RWPE2 (cell line): ENCODE results near the gene ABHD2.
A peak's percentile ranks its signal among the peaks of the same experiment; 100 is the strongest.

Source experiments
- ATAC-seq: fragments of 200-7000 bp; cut with Tn5 transposase; 3 replicates; pipeline ENCODE4 v1.9.1; 2021; ENCODE audit warnings: low read depth
- DNase-seq: peaks from one replicate; pipeline ENCODE4 v3.0.0-alpha.2; 2020; ENCODE audit warnings: low spot score
- H3K27ac ChIP-seq: fragments of 450-650 bp; 2 replicates; pipeline ENCODE4 v1.5.1; 2017; ENCODE audit warnings: mild to moderate bottlenecking; ENCODE audit not compliant: poor library complexity, severe bottlenecking
- H3K27me3 ChIP-seq: fragments of 250-450 bp; sonication (Bioruptor Pico); 2 replicates; pipeline ENCODE4 v1.5.1; 2021; ENCODE audit warnings: mild to moderate bottlenecking, moderate library complexity; ENCODE audit not compliant: insufficient read depth, poor library complexity, severe bottlenecking
- H3K36me3 ChIP-seq: fragments of 250-450 bp; sonication (Bioruptor Pico); 2 replicates; pipeline ENCODE4 v1.5.1; 2020; ENCODE audit warnings: low read depth, mild to moderate bottlenecking, moderate library complexity
- H3K4me1 ChIP-seq: fragments of 250-450 bp; sonication (Bioruptor Pico); 2 replicates; pipeline ENCODE4 v1.5.1; 2021; ENCODE audit warnings: mild to moderate bottlenecking, moderate library complexity; ENCODE audit not compliant: insufficient read depth, poor library complexity, severe bottlenecking
- H3K4me3 ChIP-seq: fragments of 250-450 bp; sonication (Bioruptor Pico); 2 replicates; pipeline ENCODE4 v1.5.1; 2021; ENCODE audit warnings: mild to moderate bottlenecking, moderate library complexity; ENCODE audit not compliant: severe bottlenecking
- H3K9me3 ChIP-seq: fragments of 250-450 bp; sonication (Bioruptor Pico); 2 replicates; pipeline ENCODE4 v1.5.1; 2021; ENCODE audit warnings: mild to moderate bottlenecking, moderate library complexity; ENCODE audit not compliant: severe bottlenecking
- TF ChIP-seq, protein P1 (sequence below): fragments of 450-650 bp; IDR thresholded peaks from one replicate; pipeline ENCODE4 v1.5.1; 2017; ENCODE audit warnings: mild to moderate bottlenecking, moderate library complexity; ENCODE audit not compliant: poor library complexity, severe bottlenecking

ABHD2 gene

GRCh38 chr15:89196994-89197393, 108.7 kb downstream of the ABHD2 start:
- Histone ChIP-seq H3K27ac (peak overlapping the region; percentile 12), H3K9me3 (no peaks in the 10 kb centered on the region), H3K27me3 (no peaks in the 10 kb centered on the region), H3K4me1 (peaks cover 11% of the 10 kb centered on the region), H3K36me3 (peaks cover 22% of the 10 kb centered on the region), H3K4me3 (no peak overlapping the region)
- ATAC-seq (peak; percentile 25), DNase-seq (no peak)
- TF ChIP-seq, protein P1, sequence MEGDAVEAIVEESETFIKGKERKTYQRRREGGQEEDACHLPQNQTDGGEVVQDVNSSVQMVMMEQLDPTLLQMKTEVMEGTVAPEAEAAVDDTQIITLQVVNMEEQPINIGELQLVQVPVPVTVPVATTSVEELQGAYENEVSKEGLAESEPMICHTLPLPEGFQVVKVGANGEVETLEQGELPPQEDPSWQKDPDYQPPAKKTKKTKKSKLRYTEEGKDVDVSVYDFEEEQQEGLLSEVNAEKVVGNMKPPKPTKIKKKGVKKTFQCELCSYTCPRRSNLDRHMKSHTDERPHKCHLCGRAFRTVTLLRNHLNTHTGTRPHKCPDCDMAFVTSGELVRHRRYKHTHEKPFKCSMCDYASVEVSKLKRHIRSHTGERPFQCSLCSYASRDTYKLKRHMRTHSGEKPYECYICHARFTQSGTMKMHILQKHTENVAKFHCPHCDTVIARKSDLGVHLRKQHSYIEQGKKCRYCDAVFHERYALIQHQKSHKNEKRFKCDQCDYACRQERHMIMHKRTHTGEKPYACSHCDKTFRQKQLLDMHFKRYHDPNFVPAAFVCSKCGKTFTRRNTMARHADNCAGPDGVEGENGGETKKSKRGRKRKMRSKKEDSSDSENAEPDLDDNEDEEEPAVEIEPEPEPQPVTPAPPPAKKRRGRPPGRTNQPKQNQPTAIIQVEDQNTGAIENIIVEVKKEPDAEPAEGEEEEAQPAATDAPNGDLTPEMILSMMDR: no peak

DNA sequence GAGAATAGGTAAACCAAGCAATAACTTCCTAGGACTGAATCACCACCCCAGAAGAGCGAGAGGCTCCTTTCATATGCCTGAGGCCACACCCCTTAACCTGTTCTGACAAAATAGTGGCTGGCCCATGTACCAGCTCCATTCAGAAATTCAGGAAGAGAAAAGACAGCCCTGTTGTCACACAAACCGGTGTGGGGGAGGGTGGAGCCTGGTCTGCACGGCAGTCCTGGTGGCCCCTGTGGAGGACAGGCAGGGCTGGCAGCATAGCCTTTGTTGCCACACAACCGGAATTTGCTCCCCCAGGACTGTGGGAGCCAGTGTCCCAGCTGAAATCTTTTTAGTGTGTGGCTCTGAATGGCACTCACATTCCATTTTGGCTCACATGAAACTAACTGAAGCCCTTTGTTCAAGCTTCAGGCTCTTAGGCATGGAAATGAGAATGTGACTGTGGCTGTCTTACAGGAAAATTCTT, 109.3 kb downstream of the ABHD2 start:
- TF ChIP-seq, protein P1: no peak
- Histone ChIP-seq H3K9me3 (no peaks in the 10 kb centered on the region), H3K4me3 (no peak overlapping the region), H3K36me3 (peaks cover 19% of the 10 kb centered on the region), H3K27me3 (no peaks in the 10 kb centered on the region), H3K4me1 (peaks cover 11% of the 10 kb centered on the region), H3K27ac (peak overlapping the region; percentile 12)
- ATAC-seq: peak; percentile 94
- DNase-seq: no peak

DNA sequence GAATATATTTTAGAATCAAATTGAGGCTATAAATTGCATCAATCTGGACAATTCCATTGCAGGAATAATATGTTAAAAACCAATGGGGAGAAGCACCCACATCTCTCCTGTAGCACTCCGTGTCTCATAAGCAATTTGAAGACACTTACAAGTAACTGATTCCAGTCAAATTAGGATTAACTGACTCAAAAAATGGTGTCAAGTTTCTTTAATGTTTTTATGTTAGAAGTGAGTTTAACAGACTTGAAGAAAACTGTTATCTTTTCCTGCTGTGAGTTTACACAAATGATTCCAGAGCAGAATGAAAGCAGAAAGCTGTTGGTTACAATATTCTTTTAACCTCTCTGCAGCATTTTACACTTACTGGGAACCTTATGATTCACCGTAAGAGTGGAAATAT, 109.9 kb downstream of the ABHD2 start:
- no peak for DNase-seq
- no peaks in the 10 kb centered on the region for H3K27me3 ChIP-seq
- H3K4me3 ChIP-seq: no peak overlapping the region
- ATAC-seq: no peak
- TF ChIP-seq, protein P1: no peak
- H3K4me1 ChIP-seq: peaks cover 11% of the 10 kb centered on the region
- H3K9me3 ChIP-seq: no peaks in the 10 kb centered on the region
- H3K36me3 ChIP-seq: peaks cover 12% of the 10 kb centered on the region
- H3K27ac ChIP-seq: no peak overlapping the region

DNA sequence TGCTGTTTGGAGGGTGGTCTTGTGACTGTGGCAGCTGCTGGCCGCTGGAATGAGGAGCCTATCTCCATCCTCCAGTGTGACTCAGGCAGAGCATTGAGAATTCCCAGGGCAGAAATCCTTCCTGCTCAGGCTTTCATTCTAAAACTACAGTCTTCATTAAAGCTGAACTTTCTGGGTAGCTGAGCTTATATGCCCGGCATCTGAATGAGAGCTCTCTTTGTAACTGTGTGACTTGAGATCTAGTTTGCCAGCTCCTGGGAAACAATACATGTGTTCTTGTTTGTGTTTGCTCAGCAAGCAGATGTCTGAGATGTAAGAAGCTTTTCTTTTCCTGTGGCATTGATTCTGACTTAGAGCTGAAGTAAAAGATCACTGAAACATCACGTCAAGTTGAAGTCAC, 110.7 kb downstream of the ABHD2 start:
- no peak for DNase-seq
- no peak overlapping the region for H3K4me3 ChIP-seq
- peaks cover 7% of the 10 kb centered on the region; the same call in 1 of the 2 replicates for H3K36me3 ChIP-seq
- no peaks in the 10 kb centered on the region for H3K9me3 ChIP-seq
- TF ChIP-seq, protein P1: no peak
- no peak for ATAC-seq
- H3K4me1 ChIP-seq: peaks cover 11% of the 10 kb centered on the region
- no peaks in the 10 kb centered on the region for H3K27me3 ChIP-seq
- no peak overlapping the region for H3K27ac ChIP-seq

GRCh38 chr15:89199746-89200145, 111.5 kb downstream of the ABHD2 start:
- no peaks in the 10 kb centered on the region for H3K9me3 ChIP-seq
- ATAC-seq (no peak), DNase-seq (no peak)
- H3K36me3 ChIP-seq: no peaks in the 10 kb centered on the region
- no peak overlapping the region for H3K4me3 ChIP-seq
- H3K4me1 ChIP-seq: peaks cover 11% of the 10 kb centered on the region
- no peaks in the 10 kb centered on the region for H3K27me3 ChIP-seq
- TF ChIP-seq, protein P1: no peak
- no peak overlapping the region for H3K27ac ChIP-seq
